Measurements from ENCODE around the gene KCTD16.

Gene KCTD16

GRCh38 chr5:144404672-144405071 lies 234.0 kb downstream of the KCTD16 start:
- H3K4me1 Mint-ChIP-seq: no peaks in the 10 kb centered on the region
- peaks cover 0 to 10% of the 10 kb centered on the region in 2 donors for H3K9me3 Mint-ChIP-seq
- no peak overlapping the region for H3K4me3 Mint-ChIP-seq
- DNase-seq: no peak
- no peak overlapping the region for H3K27ac Mint-ChIP-seq
- no peaks in the 10 kb centered on the region for H3K27me3 Mint-ChIP-seq
- ATAC-seq: no peak

DNA sequence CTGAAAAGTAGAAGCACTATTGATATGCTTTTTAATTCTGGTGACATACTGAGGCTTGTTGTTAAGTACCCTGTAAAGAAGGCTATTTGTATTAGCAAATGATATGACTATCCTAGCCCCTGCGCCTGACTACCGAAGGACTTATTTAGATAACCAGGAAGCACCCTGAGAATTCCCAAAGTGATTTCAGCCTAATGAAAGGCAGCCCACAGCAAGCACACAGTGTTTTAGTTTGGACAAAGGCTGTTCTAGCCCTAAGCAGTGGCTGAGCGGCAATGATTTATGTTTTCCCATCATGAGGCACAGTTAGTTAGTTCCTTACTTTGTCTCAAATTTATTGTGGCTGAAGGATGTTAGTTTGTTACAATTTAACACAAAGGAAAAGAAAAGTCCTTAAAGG lies 235.3 kb downstream of the KCTD16 start:
- Mint-ChIP-seq H3K9me3 (peaks cover 0 to 15% of the 10 kb centered on the region in 2 donors), H3K4me3 (no peak overlapping the region), H3K4me1 (no peaks in the 10 kb centered on the region), H3K27me3 (no peaks in the 10 kb centered on the region), H3K27ac (no peak overlapping the region)
- no peak for DNase-seq
- no peak for ATAC-seq

- no peak overlapping the region for H3K27ac Mint-ChIP-seq
- H3K27me3 Mint-ChIP-seq: no peaks in the 10 kb centered on the region
- no peaks in the 10 kb centered on the region for H3K4me1 Mint-ChIP-seq
- H3K9me3 Mint-ChIP-seq: peaks cover 0 to 15% of the 10 kb centered on the region in 2 donors
- no peak overlapping the region for H3K4me3 Mint-ChIP-seq
- DNase-seq (no peak), ATAC-seq (no peak)
Observed at GRCh38 chr5:144406442-144406841, 235.8 kb downstream of the KCTD16 start.

GRCh38 chr5:144414202-144415029 lies 243.7 kb downstream of the KCTD16 start:
- Mint-ChIP-seq H3K27me3 (no peaks in the 10 kb centered on the region), H3K4me1 (no peaks in the 10 kb centered on the region), H3K27ac (no peak overlapping the region), H3K9me3 (peaks cover 4 to 34% of the 10 kb centered on the region in 2 donors), H3K4me3 (no peak overlapping the region)
- ATAC-seq: no peak
- no peak for DNase-seq

DNA sequence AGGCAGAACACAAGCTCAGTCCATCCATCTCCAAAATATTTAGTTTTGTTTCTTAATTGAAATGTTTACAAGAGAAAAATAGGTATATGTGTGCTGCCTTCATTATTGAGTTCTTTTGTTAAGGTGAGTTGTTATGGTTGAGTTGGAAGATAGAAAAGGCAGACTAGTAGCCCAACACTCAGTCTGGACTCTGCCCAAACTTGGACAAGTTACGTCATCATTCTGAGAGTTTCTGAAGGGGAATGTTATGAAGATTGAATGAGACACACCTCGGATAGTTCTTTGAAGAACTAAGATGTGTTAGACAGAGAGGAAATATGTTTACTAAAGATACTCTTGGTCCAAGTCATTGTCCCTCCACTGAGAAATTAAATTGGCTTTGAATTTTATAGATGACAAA lies 245.5 kb downstream of the KCTD16 start:
- H3K4me3 Mint-ChIP-seq: no peak overlapping the region
- ATAC-seq (no peak), DNase-seq (no peak)
- H3K27me3 Mint-ChIP-seq: no peaks in the 10 kb centered on the region
- no peak overlapping the region for H3K27ac Mint-ChIP-seq
- peaks cover 8 to 26% of the 10 kb centered on the region in 2 donors for H3K9me3 Mint-ChIP-seq
- H3K4me1 Mint-ChIP-seq: no peaks in the 10 kb centered on the region

DNA sequence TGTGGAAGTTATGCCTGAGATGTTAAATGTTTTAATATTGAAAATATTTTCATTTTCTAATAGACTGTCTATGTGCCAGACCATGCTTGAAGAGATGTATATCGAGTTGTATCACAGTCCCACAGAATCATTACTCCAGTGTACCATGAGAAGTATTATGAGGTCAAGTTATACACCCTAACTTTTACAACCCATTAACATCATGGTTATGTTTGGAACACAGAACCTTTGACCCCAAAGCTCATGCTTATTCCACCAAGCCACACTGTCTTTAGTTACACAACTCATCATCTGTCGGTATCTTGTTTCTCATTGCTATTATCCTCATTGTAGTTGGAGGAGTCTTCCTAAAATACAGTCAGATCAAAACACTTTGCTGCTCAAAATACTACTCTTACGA lies 248.0 kb downstream of the KCTD16 start:
- no peak for ATAC-seq
- no peak for DNase-seq
- Mint-ChIP-seq H3K9me3 (peaks cover 5 to 18% of the 10 kb centered on the region in 2 donors), H3K4me1 (no peaks in the 10 kb centered on the region), H3K27ac (no peak overlapping the region), H3K27me3 (no peaks in the 10 kb centered on the region), H3K4me3 (no peak overlapping the region)

DNA sequence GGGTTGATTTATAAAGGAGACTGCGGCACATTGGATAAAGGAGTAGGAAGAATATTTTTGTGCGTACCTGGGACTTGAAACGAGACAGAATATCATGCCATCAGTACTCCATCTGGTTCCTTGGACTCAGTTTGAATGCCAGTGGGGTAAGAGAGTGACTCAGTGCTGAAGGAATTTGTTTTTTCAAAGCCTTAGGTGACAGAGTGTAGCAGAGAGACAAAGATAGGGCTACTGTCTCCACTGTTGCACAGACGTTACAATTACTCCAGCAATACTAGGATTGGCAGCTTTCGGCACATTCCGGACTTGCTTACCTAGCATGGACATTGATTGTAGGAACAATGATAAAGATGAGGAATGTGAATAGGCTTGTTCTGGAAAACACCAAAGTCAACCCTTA lies 250.7 kb downstream of the KCTD16 start:
- DNase-seq (no peak), ATAC-seq (no peak)
- Mint-ChIP-seq H3K27me3 (no peaks in the 10 kb centered on the region), H3K9me3 (peaks cover 5 to 21% of the 10 kb centered on the region in 2 donors), H3K4me3 (no peak overlapping the region), H3K4me1 (no peaks in the 10 kb centered on the region), H3K27ac (no peak overlapping the region)

- DNase-seq (no peak), ATAC-seq (no peak)
- Mint-ChIP-seq H3K27me3 (no peaks in the 10 kb centered on the region), H3K27ac (no peak overlapping the region), H3K4me1 (no peaks in the 10 kb centered on the region), H3K4me3 (no peak overlapping the region), H3K9me3 (peaks cover 5 to 21% of the 10 kb centered on the region in 2 donors)
Observed at GRCh38 chr5:144422018-144422727, 251.5 kb downstream of the KCTD16 start.

DNA sequence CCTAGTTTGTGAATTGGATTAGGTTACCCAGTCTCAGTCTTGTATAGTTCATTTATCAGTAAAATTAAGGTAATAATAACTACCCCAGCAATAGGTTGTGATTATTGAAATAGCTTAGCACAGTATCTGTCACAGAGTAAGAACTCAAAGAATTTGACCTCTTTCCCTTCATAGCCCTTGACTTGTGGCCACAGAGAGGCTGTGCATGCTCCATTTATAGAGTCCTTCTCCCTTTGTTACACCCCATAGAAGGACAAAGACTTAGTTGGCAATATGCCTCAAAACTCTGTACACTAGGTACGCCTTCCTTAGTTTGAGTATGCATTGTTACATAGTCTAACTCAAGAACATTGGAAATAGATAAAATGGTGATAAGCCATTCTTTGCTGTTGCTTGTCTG lies 257.2 kb downstream of the KCTD16 start:
- ATAC-seq (no peak), DNase-seq (no peak)
- H3K4me3 Mint-ChIP-seq: no peak overlapping the region
- H3K27ac Mint-ChIP-seq: no peak overlapping the region
- no peaks in the 10 kb centered on the region for H3K4me1 Mint-ChIP-seq
- H3K9me3 Mint-ChIP-seq: peaks cover 4 to 9% of the 10 kb centered on the region in 2 donors
- H3K27me3 Mint-ChIP-seq: no peaks in the 10 kb centered on the region

DNA sequence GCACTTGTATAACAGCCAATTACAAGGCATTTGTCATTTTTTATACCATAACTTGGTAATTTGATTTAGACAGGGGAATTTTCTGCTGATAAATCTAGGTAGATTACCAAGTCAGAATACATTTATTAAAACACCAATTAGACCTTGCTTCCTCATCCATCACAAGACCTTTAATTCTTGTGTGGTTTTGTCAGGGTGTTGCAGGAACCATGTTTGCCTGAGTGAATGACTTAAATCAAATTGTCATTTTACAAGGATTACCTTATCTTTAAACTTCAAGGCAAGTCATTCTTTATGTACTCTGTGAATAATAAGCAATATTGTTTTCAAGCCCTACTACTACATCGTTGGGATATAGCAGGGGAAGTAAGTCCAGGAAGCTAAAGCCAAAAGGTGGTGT lies 257.7 kb downstream of the KCTD16 start:
- H3K4me1 Mint-ChIP-seq: no peaks in the 10 kb centered on the region
- DNase-seq: no peak
- H3K27ac Mint-ChIP-seq: no peak overlapping the region
- ATAC-seq: no peak
- H3K27me3 Mint-ChIP-seq: no peaks in the 10 kb centered on the region
- H3K4me3 Mint-ChIP-seq: no peak overlapping the region
- peaks cover 4 to 9% of the 10 kb centered on the region in 2 donors for H3K9me3 Mint-ChIP-seq

DNA sequence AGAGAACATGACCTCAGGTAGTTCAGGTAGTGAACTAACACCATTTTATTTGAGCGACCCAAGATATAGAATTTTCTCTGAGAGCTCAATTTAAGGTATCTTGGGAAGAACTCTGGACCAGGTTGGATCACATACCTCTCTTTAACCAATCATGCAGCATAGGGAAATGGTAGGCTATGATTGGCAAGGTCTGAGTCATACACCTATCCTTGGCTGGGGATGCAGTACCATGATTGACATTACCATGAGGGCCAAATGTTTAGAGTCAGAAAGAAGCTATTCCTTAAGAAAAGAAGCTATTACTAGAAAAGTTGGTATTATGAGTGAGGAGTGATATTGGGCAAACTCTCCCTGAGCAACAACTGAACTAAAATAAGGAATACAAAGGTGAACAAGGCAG lies 258.7 kb downstream of the KCTD16 start:
- H3K27me3 Mint-ChIP-seq: no peaks in the 10 kb centered on the region
- no peak overlapping the region for H3K4me3 Mint-ChIP-seq
- no peak for ATAC-seq
- no peak for DNase-seq
- peaks cover 4 to 9% of the 10 kb centered on the region in 2 donors for H3K9me3 Mint-ChIP-seq
- H3K27ac Mint-ChIP-seq: no peak overlapping the region
- no peaks in the 10 kb centered on the region for H3K4me1 Mint-ChIP-seq

DNA sequence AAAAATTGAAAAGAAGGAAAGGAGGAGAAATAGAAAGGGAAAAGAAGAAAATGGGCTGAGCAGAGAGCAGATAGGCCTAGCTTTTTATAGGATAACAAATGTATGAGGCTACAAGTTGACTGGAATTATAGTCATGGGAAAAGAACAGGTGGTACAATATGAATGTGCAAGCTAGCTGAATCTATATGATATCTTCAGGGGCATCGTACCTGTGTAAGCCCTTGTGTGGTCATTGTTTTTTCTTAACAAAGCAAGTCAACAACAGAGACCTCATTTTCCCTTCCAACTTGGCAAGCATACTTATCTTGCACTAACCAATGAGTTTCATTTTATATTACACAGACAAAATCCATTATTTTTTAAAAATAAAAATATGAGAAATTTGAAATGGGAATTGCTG lies 259.2 kb downstream of the KCTD16 start:
- Mint-ChIP-seq H3K9me3 (peaks cover 8 to 9% of the 10 kb centered on the region in 2 donors), H3K27ac (no peak overlapping the region), H3K27me3 (no peaks in the 10 kb centered on the region), H3K4me3 (no peak overlapping the region), H3K4me1 (no peaks in the 10 kb centered on the region)
- ATAC-seq (no peak), DNase-seq (no peak)

DNA sequence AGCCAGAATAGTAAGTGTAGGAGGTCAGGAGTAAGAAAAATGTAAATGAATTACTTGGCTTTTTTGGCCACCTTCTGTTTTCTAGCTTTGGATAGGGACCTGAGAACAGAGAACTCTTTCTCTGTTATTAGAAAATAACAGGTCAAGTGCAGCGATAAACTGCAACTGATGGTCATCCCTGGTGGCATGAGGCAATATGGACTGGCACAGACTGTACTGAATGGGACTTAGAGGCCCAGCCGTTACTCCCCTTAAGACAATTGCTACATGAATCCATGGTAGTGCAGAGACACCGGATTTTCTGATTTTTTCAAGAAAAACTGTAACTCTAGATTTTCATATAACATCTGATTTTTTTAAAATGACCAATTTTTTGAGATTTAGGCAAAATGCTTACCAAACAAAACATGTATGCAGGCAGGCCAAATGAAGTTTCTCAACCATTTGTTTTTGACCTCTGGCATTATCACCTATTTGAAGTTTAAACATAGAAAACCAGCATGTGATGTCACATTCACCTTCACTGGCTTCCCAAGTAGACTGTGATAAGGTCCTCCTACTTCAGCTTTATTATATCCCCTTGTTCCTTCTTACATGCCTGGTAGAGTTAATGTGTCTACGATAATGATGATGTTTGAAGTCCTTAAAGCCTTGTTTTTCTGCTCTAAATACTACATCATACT lies 262.6 kb downstream of the KCTD16 start:
- Mint-ChIP-seq H3K4me3 (no peak overlapping the region), H3K27me3 (no peaks in the 10 kb centered on the region), H3K4me1 (no peaks in the 10 kb centered on the region), H3K9me3 (peaks cover 10 to 16% of the 10 kb centered on the region in 2 donors), H3K27ac (no peak overlapping the region)
- DNase-seq: no peak
- ATAC-seq: no peak

- ATAC-seq: no peak
- Mint-ChIP-seq H3K4me1 (no peaks in the 10 kb centered on the region), H3K27me3 (no peaks in the 10 kb centered on the region), H3K9me3 (peaks cover 10 to 16% of the 10 kb centered on the region in 2 donors), H3K27ac (no peak overlapping the region), H3K4me3 (no peak overlapping the region)
- no peak for DNase-seq
Observed at GRCh38 chr5:144433893-144434292, 263.2 kb downstream of the KCTD16 start.

DNA sequence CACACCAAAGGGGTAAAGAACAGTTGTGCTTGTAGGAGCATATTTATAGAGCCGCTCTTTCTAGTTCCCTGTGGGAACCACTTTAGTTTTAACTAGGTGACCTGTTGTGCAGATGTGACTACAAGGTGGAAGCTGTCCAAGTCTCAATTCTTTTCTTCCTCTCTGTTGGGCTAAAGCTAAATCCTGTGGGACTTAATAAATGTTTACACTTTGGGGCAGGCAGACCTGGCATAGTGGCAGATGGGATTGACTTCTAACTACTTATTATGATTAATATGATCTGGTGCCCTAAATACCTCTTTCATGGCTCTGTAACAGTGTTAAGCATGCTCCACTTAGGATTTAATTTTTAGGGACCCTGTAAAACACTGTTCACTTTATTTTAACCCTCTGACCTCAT lies 265.3 kb downstream of the KCTD16 start:
- DNase-seq (no peak), ATAC-seq (no peak)
- Mint-ChIP-seq H3K27ac (no peak overlapping the region), H3K4me1 (no peaks in the 10 kb centered on the region), H3K4me3 (no peak overlapping the region), H3K27me3 (no peaks in the 10 kb centered on the region), H3K9me3 (peaks cover 13 to 25% of the 10 kb centered on the region in 2 donors)

DNA sequence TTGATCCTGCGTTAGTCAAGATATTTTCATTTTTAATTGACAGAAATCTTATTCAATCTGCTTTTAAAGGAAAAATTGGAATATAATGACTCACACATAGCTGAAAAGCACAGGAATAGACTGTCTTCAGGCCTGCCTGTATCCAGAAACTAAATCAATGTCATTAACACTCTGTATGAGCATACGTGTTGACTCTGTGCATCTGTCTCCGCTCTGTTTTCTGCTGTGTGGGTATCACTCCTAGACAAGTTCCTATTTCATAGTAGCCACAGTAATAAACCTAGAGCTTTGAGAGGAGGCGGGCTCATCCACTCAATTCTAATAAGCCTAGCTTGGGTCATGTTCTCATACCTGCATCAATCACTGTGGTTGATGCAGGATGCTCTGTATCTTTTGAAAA lies 267.6 kb downstream of the KCTD16 start:
- Mint-ChIP-seq H3K9me3 (peaks cover 21 to 36% of the 10 kb centered on the region in 2 donors), H3K4me1 (no peaks in the 10 kb centered on the region), H3K4me3 (no peak overlapping the region), H3K27ac (no peak overlapping the region), H3K27me3 (no peaks in the 10 kb centered on the region)
- DNase-seq (no peak), ATAC-seq (no peak)

Measured in stimulated activated naive CD8-positive, alpha-beta T cell treated with anti-CD3 and anti-CD28 coated beads, Interleukin-15, amount 100 ng/mL, for 72 hours (primary cell).